Activated naive CD4-positive, alpha-beta T cell treated with anti-CD3 and anti-CD28 coated beads, Interleukin-2, amount 10 ng/mL, durations not matched to agents 7 days and 5 days (primary cell): ENCODE results near the gene SH2B2.
A peak's percentile ranks its signal among the peaks of the same experiment; 100 is the strongest.

Experiments used
- CTCF ChIA-PET: fragments of 350-600 bp; sonication (Branson Sonifier 250); formaldehyde crosslinking; loops from one replicate; lab custom pipeline; 2021; ENCODE audit warnings: antibody characterized with exemption; lab: Charles Lee
- DNase-seq: peaks from one replicate; pipeline ENCODE4 v3.0.0-alpha.2; 2020
- H3K27ac Mint-ChIP-seq: one replicate; pipeline ENCODE4 v1.8.0; 2021; ENCODE audit warnings: mild to moderate bottlenecking, moderate library complexity, mixed read lengths
- H3K27me3 Mint-ChIP-seq: one replicate; pipeline ENCODE4 v1.8.0; 2021; ENCODE audit warnings: mild to moderate bottlenecking, mixed read lengths
- H3K36me3 Mint-ChIP-seq: one replicate; pipeline ENCODE4 v1.8.0; 2021; ENCODE audit warnings: mixed read lengths
- H3K4me1 Mint-ChIP-seq: one replicate; pipeline ENCODE4 v1.8.0; 2021; ENCODE audit warnings: mixed read lengths
- H3K4me3 Mint-ChIP-seq: one replicate; pipeline ENCODE4 v1.8.0; 2021; ENCODE audit warnings: mild to moderate bottlenecking, moderate library complexity, mixed read lengths
- H3K9me3 Mint-ChIP-seq: one replicate; pipeline ENCODE4 v1.8.0; 2021; ENCODE audit warnings: mixed read lengths

The SH2B2 gene

GRCh38 chr7:102255916-102256315, 30.8 kb upstream of the SH2B2 start:
- Mint-ChIP-seq H3K27me3 (no peaks in the 10 kb centered on the region), H3K4me3 (no peak overlapping the region), H3K36me3 (no peaks in the 10 kb centered on the region), H3K4me1 (no peaks in the 10 kb centered on the region), H3K27ac (no peak overlapping the region), H3K9me3 (no peaks in the 10 kb centered on the region)
- CTCF ChIA-PET = no interaction called here
- DNase-seq = no peak

DNA sequence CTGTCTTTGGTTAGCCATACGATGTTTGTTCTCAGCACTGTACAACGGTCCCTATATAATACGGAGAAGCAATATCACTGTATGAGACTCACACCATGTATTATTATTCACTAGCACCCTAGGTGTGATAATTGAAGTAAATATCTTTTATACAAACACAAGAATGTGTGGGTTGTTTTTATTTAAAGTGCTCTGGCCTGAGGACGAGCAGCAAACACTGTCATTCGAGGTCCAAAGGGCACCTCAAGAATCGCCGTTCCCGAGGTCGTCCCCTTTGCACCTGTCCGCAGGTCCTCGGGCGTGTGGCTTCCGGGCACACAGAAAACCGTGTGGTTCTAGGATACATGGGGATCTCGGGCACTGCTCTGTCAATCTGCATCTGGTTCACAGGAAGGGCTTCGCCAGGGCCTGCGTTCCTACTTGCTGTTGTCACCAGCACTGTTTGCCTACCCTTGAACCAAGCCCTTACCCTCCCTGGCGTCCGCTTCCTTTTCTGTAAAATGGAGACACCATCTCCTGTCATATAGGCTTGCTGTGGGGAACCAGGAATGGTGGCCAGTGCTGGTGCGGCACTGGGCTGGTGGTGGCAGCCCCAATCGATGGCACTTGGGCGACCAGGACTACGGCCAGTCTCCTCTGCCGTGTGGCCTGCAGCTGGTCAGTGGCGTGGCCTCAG, 28.5 kb upstream of the SH2B2 start:
- Mint-ChIP-seq H3K4me1 (no peaks in the 10 kb centered on the region), H3K4me3 (no peak overlapping the region), H3K27ac (no peak overlapping the region), H3K36me3 (no peaks in the 10 kb centered on the region), H3K27me3 (no peaks in the 10 kb centered on the region), H3K9me3 (no peaks in the 10 kb centered on the region)
- no peak for DNase-seq
- CTCF ChIA-PET = no interaction called here

DNA sequence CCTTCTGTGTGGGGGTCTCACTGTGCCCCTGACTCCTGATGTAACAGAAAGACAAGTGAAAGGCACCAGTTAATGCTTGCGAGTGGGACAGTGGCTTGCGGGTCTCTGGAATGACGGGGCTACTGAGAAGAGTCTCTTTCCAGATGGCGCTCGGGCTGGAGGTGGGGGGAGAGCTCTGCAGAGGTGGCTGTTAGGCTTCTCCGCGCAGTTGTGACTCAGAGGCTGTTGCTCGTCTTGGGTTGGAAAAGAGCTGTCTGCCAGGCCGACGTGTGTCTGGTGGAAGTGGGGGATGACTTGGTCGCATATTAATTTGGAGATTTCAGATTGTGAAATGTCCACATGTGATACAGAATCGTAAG, 27.9 kb upstream of the SH2B2 start:
- CTCF ChIA-PET = no interaction called here
- H3K4me3 Mint-ChIP-seq = no peak overlapping the region
- DNase-seq = no peak

DNA sequence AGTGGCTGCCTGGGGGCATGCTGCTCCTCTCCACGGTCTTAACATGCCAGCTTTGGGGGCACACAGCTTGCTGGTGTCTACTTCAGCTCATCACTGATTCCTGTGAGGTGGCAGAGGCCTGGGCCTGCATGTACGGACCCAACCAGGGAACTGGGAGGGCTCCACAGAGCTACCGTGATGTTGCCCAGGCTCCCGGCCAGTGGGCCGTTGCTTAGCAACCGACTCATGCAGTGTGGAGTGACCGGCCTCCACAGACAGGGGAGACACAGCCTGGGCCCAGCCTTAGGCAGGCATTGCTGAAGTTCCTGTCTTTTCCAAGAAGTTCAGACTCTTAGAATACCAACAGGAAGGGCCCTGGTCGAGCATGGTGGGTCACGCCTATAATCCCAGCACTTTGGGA, 25.8 kb upstream of the SH2B2 start:
- H3K4me1 Mint-ChIP-seq = no peaks in the 10 kb centered on the region
- no peaks in the 10 kb centered on the region for H3K36me3 Mint-ChIP-seq
- CTCF ChIA-PET = no interaction called here
- no peak for DNase-seq
- no peaks in the 10 kb centered on the region for H3K9me3 Mint-ChIP-seq
- H3K27me3 Mint-ChIP-seq = no peaks in the 10 kb centered on the region
- no peak overlapping the region for H3K27ac Mint-ChIP-seq
- no peak overlapping the region for H3K4me3 Mint-ChIP-seq

More for the DNA sequence above, 27.9 kb upstream of the SH2B2 start:
- Mint-ChIP-seq H3K27me3 (no peaks in the 10 kb centered on the region), H3K36me3 (no peaks in the 10 kb centered on the region), H3K27ac (no peak overlapping the region), H3K9me3 (no peaks in the 10 kb centered on the region), H3K4me1 (no peaks in the 10 kb centered on the region)

- DNase-seq = no peak
- Mint-ChIP-seq H3K27ac (no peak overlapping the region), H3K4me1 (no peaks in the 10 kb centered on the region), H3K27me3 (no peaks in the 10 kb centered on the region), H3K9me3 (no peaks in the 10 kb centered on the region), H3K4me3 (no peak overlapping the region), H3K36me3 (no peaks in the 10 kb centered on the region)
- CTCF ChIA-PET = no interaction called here
Observed at GRCh38 chr7:102261451-102261850, 25.2 kb upstream of the SH2B2 start.

DNA sequence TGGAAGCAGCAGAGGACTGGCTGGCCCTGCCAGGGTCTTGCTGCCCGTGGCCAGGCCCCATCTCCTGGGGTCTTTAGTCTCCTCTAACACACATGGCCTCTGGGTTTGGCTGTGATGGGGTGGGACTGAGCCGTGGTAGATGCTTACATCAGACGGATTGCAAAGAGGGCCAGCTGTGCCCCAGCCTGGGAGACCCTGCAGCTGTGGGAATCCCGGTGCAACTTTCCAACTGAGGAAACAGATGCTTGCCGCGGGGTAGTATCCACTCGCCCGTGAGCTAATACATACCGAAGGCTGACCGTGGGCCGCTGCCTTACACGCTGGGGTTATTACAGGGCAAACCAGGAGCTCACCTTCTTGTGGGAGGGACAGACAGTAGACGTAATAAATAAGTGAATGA, 24.1 kb upstream of the SH2B2 start:
- no peak overlapping the region for H3K27ac Mint-ChIP-seq
- H3K36me3 Mint-ChIP-seq = no peaks in the 10 kb centered on the region
- DNase-seq = no peak
- CTCF ChIA-PET = no interaction called here
- no peaks in the 10 kb centered on the region for H3K27me3 Mint-ChIP-seq
- H3K4me3 Mint-ChIP-seq = no peak overlapping the region
- H3K9me3 Mint-ChIP-seq = no peaks in the 10 kb centered on the region
- H3K4me1 Mint-ChIP-seq = no peaks in the 10 kb centered on the region

DNA sequence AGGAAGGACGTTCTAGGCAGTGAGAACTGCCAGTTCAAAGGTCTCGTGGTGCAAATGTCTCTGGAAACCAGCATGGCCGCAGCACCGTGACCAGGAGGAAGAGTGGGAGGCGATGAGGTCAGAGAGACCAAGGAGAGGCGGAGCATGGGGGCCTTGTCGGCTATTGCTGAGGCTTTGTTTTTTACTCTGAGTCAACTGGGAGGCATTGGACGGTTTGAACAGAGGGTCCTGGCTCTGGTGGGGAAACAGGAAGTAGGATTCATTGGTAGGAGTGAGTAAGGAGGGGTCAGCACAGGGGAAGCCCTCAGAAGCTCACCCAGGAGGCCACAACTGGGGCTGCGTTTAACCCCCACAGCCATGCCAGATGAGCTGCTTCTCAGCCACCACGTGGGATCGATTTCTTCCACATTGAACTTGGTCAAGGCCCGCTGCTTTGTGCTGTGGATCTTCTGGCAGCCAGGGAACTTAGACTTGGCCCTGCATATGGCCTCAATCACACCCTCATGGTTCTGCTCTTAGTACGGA, 22.2 kb upstream of the SH2B2 start:
- CTCF ChIA-PET = no interaction called here
- H3K27ac Mint-ChIP-seq = no peak overlapping the region
- no peaks in the 10 kb centered on the region for H3K9me3 Mint-ChIP-seq
- no peaks in the 10 kb centered on the region for H3K4me1 Mint-ChIP-seq
- no peak overlapping the region for H3K4me3 Mint-ChIP-seq
- H3K36me3 Mint-ChIP-seq = no peaks in the 10 kb centered on the region
- H3K27me3 Mint-ChIP-seq = no peaks in the 10 kb centered on the region
- no peak for DNase-seq

DNA sequence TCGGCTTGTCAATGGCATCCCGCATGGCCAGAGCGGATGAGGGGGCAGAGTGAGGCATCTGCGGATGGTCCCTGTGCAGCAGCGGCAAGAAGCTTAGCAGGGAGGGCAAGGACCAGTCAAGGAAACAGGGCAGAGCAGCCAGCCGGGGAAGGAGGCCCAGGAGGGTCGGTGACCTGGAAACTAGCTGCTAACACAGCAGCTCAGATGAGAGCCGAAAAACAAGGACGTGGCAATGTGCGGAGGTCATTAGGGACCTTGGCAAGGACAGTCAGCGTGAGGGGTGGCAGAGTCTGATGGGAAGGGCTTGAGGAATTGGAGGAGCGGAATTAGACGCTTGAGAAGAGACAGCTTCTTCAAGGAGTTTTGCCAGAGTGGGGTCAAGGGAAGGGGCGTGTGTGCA, 20.1 kb upstream of the SH2B2 start:
- Mint-ChIP-seq H3K9me3 (no peaks in the 10 kb centered on the region), H3K4me1 (no peaks in the 10 kb centered on the region), H3K4me3 (no peak overlapping the region), H3K27me3 (peaks cover 4% of the 10 kb centered on the region), H3K27ac (no peak overlapping the region), H3K36me3 (no peaks in the 10 kb centered on the region)
- CTCF ChIA-PET = no interaction called here
- no peak for DNase-seq

DNA sequence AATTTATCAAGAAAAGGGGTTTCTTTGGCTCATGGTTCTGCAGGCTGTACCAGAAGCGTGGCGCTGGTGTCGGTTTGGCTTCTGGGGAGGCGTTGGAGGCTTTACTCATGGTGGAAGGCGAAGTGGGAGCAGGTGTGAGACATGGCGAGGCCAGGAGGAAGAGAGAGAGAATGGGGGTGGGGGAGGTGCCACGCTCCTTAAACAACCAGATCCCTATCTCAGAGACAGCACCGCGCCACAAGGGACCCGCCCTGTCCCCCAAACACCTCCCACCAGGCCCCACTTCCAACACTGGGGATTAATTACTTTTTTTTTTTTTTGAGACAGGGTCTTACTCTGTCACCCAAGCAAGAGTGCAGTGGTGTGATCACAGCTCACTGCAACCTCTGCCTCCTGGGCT, 18.0 kb upstream of the SH2B2 start:
- Mint-ChIP-seq H3K4me3 (no peak overlapping the region), H3K9me3 (no peaks in the 10 kb centered on the region), H3K36me3 (no peaks in the 10 kb centered on the region), H3K4me1 (no peaks in the 10 kb centered on the region), H3K27ac (no peak overlapping the region), H3K27me3 (peaks cover 4% of the 10 kb centered on the region)
- no peak for DNase-seq
- CTCF ChIA-PET = no interaction called here

DNA sequence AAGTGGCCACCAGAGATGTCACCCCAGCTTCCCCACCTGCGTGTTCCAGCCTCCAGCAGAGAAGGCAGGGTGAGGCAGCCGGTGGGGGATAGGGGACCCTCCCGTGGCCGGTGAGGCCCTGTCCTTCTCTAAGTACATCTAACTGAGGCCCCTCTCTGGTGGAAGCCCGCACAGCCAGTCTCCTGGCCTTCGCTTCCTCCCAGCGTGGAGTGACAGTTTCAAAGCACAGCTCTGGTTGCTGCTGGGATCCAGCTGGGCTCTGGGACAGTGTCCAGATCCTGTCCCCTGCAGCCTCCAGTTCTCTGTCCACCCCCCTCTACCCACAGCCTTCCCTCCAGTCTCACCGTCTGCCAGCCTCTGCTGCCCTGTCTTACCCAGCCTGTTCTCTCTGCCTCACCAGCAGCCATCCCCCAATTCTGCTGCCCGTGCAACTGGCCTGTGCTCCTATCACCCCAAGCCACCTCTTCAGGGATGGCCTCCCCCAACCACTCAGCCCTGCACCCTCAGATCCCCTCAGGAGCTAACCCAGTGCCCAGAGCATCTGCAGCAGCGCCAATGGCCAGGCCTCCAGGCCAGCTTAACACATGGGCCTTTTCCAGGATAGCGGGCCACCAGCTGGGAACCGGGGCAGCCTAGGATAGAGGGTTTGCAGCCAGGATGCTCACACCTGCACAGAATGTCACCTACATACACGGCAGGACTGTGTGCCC, 16.3 kb upstream of the SH2B2 start:
- Mint-ChIP-seq H3K36me3 (no peaks in the 10 kb centered on the region), H3K27ac (peak overlapping the region; percentile 61), H3K9me3 (no peaks in the 10 kb centered on the region), H3K4me3 (no peak overlapping the region), H3K4me1 (no peaks in the 10 kb centered on the region), H3K27me3 (peaks cover 4% of the 10 kb centered on the region)
- no peak for DNase-seq
- CTCF ChIA-PET = interaction anchor here (1.3 to 2.0 kb wide), 3 partner anchors 18 to 728 kb away, joined by 3 to 6 read pairs (median 5); no protein-coding TSS in a partner anchor

DNA sequence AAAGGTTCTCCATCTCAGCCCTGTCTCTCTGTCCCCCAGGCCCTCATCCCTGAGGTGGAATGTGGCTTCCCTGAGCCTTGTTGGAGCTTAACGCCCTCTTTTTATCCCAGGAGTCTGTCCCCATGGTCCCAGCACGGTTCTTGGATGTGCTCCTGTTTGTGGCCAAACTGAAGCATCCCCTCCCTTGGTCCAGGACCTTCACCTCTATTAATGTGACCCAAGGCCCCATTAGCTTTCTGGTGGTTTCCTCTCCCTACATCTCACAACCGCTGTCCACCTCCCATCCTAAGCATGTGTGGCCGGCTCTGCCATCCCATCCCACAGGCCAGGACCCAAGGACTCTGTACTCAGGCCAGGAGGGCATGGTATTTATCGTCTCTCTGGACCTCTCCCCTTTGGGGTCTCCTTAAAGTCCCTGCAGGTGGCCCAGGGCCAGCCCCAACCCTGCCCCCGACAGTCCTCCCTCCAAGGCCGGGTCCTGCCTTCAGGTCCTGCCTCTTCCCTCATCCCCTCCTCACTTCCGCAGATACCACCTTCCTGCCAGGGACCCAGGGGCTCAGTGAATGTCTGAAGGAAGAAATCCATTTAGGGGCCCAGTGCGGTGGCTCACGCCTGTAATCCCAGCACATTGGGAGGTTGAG, 15.4 kb upstream of the SH2B2 start:
- Mint-ChIP-seq H3K27me3 (peaks cover 4% of the 10 kb centered on the region), H3K9me3 (no peaks in the 10 kb centered on the region), H3K36me3 (no peaks in the 10 kb centered on the region), H3K27ac (no peak overlapping the region), H3K4me3 (no peak overlapping the region), H3K4me1 (no peaks in the 10 kb centered on the region)
- no peak for DNase-seq
- CTCF ChIA-PET = interaction anchor here (1.4 to 3.8 kb wide), 4 partner anchors 19 to 729 kb away, joined by 3 to 25 read pairs (median 8); no protein-coding TSS in a partner anchor

GRCh38 chr7:102272075-102272916, 14.4 kb upstream of the SH2B2 start:
- H3K4me1 Mint-ChIP-seq = no peaks in the 10 kb centered on the region
- peaks cover 4% of the 10 kb centered on the region for H3K27me3 Mint-ChIP-seq
- no peak overlapping the region for H3K4me3 Mint-ChIP-seq
- no peak overlapping the region for H3K27ac Mint-ChIP-seq
- no peaks in the 10 kb centered on the region for H3K36me3 Mint-ChIP-seq
- no peaks in the 10 kb centered on the region for H3K9me3 Mint-ChIP-seq
- CTCF ChIA-PET = interaction anchor here (1.0 to 3.8 kb wide), 4 partner anchors 20 to 729 kb away, joined by 4 to 25 read pairs (median 8); no protein-coding TSS in a partner anchor
- peak; percentile 82 for DNase-seq

DNA sequence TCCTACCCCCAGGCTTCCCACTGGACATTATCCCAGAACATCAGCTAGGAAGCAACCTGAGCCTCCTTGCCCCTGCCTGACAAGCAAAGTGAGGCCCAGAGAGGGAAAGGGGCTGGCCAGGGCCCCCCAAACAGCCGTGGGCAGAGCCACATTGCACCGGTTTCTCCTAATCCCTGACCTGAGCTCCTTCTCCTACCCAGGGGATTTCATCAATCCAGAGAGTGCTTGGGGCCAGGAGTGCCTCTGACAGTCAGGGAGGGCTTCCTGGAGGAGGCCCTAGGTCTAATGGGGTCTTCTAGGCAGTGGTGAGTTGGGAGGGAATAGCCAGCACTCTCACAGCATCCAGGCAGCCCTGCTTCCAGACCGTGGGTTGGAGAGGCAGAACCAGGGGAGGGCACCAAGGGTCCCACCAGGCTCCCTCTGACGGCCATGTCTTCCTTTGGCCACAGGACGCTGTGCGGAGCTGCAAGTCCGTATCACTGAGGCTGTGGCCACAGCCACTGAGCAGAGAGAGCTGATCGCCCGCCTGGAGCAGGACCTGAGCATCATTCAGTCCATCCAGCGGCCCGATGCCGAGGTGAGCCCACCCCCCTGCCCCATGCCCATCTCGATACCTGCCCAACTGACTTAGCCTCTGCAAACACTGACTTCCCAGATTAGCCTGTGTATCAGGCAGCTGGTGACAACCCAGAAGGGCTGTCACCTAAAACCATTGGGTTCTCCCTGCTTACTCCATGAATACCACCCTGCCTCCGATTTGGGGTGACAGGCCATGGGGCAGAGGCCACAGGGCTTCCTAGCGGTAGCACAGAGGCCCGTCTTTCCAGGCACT, 13.5 kb upstream of the SH2B2 start:
- CTCF ChIA-PET = interaction anchor here (0.9 to 3.8 kb wide), 5 partner anchors 118 to 730 kb away, joined by 3 to 25 read pairs (median 6); no protein-coding TSS in a partner anchor
- H3K27ac Mint-ChIP-seq = no peak overlapping the region

More for the DNA sequence above, 13.5 kb upstream of the SH2B2 start:
- no peaks in the 10 kb centered on the region for H3K4me1 Mint-ChIP-seq
- no peaks in the 10 kb centered on the region for H3K36me3 Mint-ChIP-seq
- peaks cover 4% of the 10 kb centered on the region for H3K27me3 Mint-ChIP-seq
- no peak for DNase-seq
- no peak overlapping the region for H3K4me3 Mint-ChIP-seq
- H3K9me3 Mint-ChIP-seq = no peaks in the 10 kb centered on the region
